ENCODE results near the gene ACSM4.

DNA sequence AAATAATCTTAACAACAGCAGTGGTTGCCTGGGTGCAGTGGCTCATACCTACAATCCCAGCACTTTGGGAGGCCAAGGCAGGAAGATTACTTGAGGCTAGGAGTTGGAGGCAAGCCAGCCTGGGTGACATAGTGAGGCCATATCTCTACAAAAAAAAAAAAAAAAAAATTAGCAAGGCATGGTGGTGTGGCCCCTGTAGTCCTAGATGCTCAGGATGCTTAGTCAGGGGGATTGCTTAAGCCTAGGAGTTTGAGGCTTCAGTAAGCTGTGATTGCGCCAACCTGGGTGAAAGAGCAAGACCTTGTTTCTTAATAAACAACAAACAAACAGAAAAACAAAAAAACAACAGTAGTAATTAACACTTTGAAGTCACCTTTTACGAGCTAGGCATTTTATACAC, 642 bp upstream of the ACSM4 start:
- TF ChIP-seq CTCF (conservative IDR thresholded peaks at IDR 0.05; ENCODE audit: low read depth, low read length) (no peak), EZH2 (IDR thresholded peaks at IDR 0.05; ENCODE audit: low read length, unreplicated experiment) (no peak)
